Gastroesophageal sphincter (tissue), 4 donors: ENCODE results near the gene CTIF. TPM values are rescaled to one million over a fixed set of nuclear protein-coding genes. Genes with fewer than 3 reads are reported as not detected.

ENCODE experiments used
- ATAC-seq: fragments of 150-250 bp; one replicate; pipeline ENCODE4 v1.9.1; 2016; ENCODE audit warnings: mild to moderate bottlenecking, moderate library complexity
- H3K27ac ChIP-seq, 4 donors: fragments of 200-600 bp; sonication (generic) in 3 of 4; 1 replicate in 3 of 4; 2 replicates in 1 of 4; pipeline ENCODE4 v1.5.1; 2016 to 2019
- H3K27me3 ChIP-seq: fragments of 200-600 bp; sonication (generic); one replicate; pipeline ENCODE4 v1.5.1; 2019
- H3K36me3 ChIP-seq, 2 donors: fragments of 200-600 bp; sonication (generic); one replicate each; pipeline ENCODE4 v1.5.1; 2019; ENCODE audit warnings: control low read depth in 1 of 2
- H3K4me1 ChIP-seq, 3 donors: fragments of 200-600 bp; sonication (generic); 1 replicate in 2 of 3; 2 replicates in 1 of 3; pipeline ENCODE4 v1.5.1; 2016 to 2019; ENCODE audit warnings: control low read depth in 2 of 3
- H3K4me3 ChIP-seq, 2 donors: fragments of 200-600 bp; sonication (generic); one replicate each; pipeline ENCODE4 v1.5.1; 2019; ENCODE audit warnings: mild to moderate bottlenecking in 1 of 2, moderate library complexity in 1 of 2
- H3K9me3 ChIP-seq, 3 donors: fragments of 200-600 bp; sonication (generic); one replicate each; pipeline ENCODE4 v1.5.1; 2017 to 2019; ENCODE audit warnings: control low read depth in 2 of 3
- EP300 ChIP-seq: sonication (generic); formaldehyde crosslinking; IDR thresholded peaks from one replicate; pipeline ENCODE4 v1.6.1; 2017; ENCODE audit warnings: antibody characterized with exemption, mild to moderate bottlenecking
- POLR2A ChIP-seq, 2 donors: fragments of 450-650 bp; IDR thresholded peaks; one replicate each; pipeline ENCODE4 v1.6.1; 2017; ENCODE audit warnings: antibody characterized with exemption in 2 of 2, mild to moderate bottlenecking in 2 of 2, moderate library complexity in 1 of 2
- POLR2AphosphoS5 ChIP-seq: sonication (generic); formaldehyde crosslinking; IDR thresholded peaks from one replicate; pipeline ENCODE4 v1.6.1; 2017; ENCODE audit warnings: antibody characterized with exemption
- WGBS, 2 donors: methylation state at CpG; one replicate each; pipeline ENCODE4 v1.1.5; 2018; ENCODE audit warnings: low coverage in 1 of 2; 5-methylcytosine and 5-hydroxymethylcytosine counted together
- total RNA-seq, 4 donors: library from RNA; depleted of rRNA; stranded (reverse); fragments of >200 nt; gene quantifications; one replicate each; pipeline ENCODE4 v1.1.0, GENCODE V29; 2016
- TF ChIP-seq, protein P1 (sequence below), 4 experiments: fragments of 200-600 bp in 2 of 4; fragments of 450-650 bp in 2 of 4; sonication (generic) in 1 of 4; IDR thresholded peaks; one replicate each; pipeline ENCODE4 v1.5.1; 2017 to 2019; ENCODE audit warnings: antibody characterized with exemption in 4 of 4, mild to moderate bottlenecking in 2 of 4, moderate library complexity in 2 of 4

CTIF gene
- total RNA-seq, 4 donors from 2014 or later, result 31.4 to 124 (median 78.1) TPM

GRCh38 chr18:48669991-48670750, 131.3 kb downstream of the CTIF start:
- no peak for ATAC-seq
- Histone ChIP-seq H3K4me3 (no peak overlapping the region), H3K27me3 (no peaks in the 10 kb centered on the region), H3K9me3 (peaks cover 0 to 15% (median 0%) of the 10 kb centered on the region in 3 donors), H3K27ac (no peak overlapping the region), H3K4me1 (peaks cover 0 to 8% (median 0%) of the 10 kb centered on the region in 3 donors), H3K36me3 (peaks cover 0 to 77% of the 10 kb centered on the region in 2 donors)
- WGBS, 2 donors, result 96 to 100% methylated on average over 2 to 4 of the region's 7 CpGs
- TF ChIP-seq POLR2AphosphoS5, result no peak
- TF ChIP-seq, protein P1, sequence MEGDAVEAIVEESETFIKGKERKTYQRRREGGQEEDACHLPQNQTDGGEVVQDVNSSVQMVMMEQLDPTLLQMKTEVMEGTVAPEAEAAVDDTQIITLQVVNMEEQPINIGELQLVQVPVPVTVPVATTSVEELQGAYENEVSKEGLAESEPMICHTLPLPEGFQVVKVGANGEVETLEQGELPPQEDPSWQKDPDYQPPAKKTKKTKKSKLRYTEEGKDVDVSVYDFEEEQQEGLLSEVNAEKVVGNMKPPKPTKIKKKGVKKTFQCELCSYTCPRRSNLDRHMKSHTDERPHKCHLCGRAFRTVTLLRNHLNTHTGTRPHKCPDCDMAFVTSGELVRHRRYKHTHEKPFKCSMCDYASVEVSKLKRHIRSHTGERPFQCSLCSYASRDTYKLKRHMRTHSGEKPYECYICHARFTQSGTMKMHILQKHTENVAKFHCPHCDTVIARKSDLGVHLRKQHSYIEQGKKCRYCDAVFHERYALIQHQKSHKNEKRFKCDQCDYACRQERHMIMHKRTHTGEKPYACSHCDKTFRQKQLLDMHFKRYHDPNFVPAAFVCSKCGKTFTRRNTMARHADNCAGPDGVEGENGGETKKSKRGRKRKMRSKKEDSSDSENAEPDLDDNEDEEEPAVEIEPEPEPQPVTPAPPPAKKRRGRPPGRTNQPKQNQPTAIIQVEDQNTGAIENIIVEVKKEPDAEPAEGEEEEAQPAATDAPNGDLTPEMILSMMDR (IDR thresholded peaks at IDR 0.05), result no peak
- no peak for TF ChIP-seq POLR2A (IDR thresholded peaks at IDR 0.05)
- no peak for TF ChIP-seq EP300

DNA sequence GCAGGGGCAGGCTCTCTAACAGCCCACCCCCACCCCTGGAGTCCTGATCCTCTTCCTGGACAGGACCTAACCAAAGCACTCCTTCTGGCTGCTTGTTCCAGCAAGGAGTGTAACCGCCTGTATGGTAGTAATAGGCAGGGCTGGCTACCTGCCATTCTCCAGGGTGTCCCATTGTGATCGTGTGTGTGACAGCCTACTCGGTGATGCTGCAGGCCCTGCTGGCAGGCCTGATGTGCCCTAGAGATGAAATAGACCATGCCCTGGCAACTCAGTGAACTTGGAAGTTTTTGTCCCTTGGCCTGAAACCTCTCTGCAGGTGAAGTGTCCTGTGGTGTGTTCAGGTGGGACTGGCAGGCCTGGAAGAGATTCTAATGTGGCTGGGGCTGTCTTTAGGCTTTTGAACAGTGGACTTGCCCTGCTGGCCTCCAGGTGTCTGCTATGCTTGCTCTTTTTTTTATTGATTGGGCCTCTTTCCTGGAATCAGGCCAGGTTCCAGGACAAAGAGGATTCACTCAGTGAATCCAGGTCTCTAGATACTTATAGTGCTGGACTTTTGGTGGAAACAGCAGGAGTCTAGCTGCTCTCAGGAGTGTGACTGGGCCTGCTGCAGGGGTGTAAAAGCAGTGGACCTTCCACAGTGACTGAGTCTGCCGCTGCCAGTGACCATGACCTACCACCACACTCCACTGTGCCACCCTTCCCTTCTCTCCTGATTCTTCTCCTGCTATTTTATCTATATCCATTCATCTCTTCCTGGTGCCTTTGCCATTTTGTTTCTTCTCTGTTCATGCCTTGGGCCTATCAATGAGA, 132.1 kb downstream of the CTIF start:
- H3K9me3 ChIP-seq, result peaks cover 0 to 11% (median 0%) of the 10 kb centered on the region in 3 donors
- WGBS, 2 donors, result 88 to 100% methylated on average over 1 of the region's 4 CpGs
- ATAC-seq, result no peak
- H3K27ac ChIP-seq, result no peak overlapping the region
- peaks cover 0 to 70% of the 10 kb centered on the region in 2 donors for H3K36me3 ChIP-seq
- no peak overlapping the region for H3K4me3 ChIP-seq
- H3K27me3 ChIP-seq, result no peaks in the 10 kb centered on the region
- H3K4me1 ChIP-seq, result peaks cover 0 to 16% (median 3%) of the 10 kb centered on the region in 3 donors
- TF ChIP-seq, protein P1 (IDR thresholded peaks at IDR 0.05), result no peak
- no peak for TF ChIP-seq EP300
- TF ChIP-seq POLR2AphosphoS5, result no peak
- TF ChIP-seq POLR2A (IDR thresholded peaks at IDR 0.05), result no peak

DNA sequence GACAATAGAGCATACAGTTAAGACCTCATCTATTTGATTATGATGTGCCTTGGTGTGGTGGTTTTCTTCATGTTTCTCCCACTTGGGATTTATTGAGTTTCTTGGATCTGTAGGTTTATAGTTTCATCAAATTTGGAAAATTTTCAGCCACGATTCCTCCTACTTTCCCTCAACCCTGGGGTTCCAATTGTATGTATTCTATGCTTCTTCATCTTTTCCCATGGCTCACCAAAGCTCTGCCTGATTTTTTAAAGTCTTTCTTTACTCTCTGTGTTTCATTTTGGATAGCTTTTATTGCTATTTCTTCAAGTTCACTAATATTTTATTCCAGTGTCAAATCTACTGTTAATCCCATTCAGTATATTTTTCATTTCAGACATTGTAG, 132.7 kb downstream of the CTIF start:
- TF ChIP-seq EP300, result no peak
- Histone ChIP-seq H3K4me1 (peaks cover 0 to 22% (median 3%) of the 10 kb centered on the region in 3 donors), H3K9me3 (peaks cover 0 to 11% (median 0%) of the 10 kb centered on the region in 3 donors), H3K27ac (no peak overlapping the region), H3K4me3 (no peak overlapping the region), H3K27me3 (no peaks in the 10 kb centered on the region), H3K36me3 (peaks cover 0 to 64% of the 10 kb centered on the region in 2 donors)
- 100% methylated on average over 1 of the region's 1 CpG for WGBS, 2 donors
- ATAC-seq, result no peak

DNA sequence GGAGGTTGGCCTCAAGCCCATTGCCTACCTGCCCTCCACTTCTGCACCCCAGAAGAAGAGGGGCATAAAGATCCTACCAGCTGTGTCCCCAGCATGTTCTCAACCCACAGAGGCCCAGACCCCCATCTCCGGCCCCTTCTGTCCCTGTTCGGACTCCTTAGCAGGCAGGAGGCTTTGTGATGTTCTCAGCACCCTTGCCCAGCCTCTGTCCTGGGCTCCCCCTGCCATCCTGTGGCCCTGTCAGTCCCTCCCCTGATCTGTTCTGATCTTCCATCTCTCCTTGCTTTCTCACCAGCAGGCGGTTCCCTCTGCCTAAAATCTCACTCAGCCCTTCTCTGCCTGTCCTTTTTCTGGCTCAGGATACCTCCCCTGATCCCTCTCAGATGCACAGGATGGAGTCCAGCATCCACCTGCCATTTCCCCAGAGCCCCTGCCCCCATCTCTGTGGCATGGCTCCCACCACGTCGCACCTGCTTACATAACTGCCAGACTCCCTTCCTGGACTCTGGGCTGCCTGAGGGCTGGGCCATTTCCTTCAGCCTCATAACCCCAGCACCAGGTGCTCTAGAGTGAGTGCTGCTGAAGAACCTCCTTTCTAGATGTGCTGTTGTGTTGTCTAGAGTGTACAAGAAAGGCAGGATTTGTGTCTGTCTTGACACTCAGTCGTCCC, 134.0 kb downstream of the CTIF start:
- peaks cover 0 to 53% of the 10 kb centered on the region in 2 donors for H3K36me3 ChIP-seq
- no peak for ATAC-seq
- H3K27me3 ChIP-seq, result no peaks in the 10 kb centered on the region
- no peak overlapping the region for H3K4me3 ChIP-seq
- peaks cover 0 to 11% (median 0%) of the 10 kb centered on the region in 3 donors for H3K9me3 ChIP-seq
- peaks cover 0 to 35% (median 3%) of the 10 kb centered on the region in 3 donors for H3K4me1 ChIP-seq
- 71 to 93% methylated on average over 3 to 5 of the region's 6 CpGs for WGBS, 2 donors
- TF ChIP-seq POLR2AphosphoS5 (no peak), POLR2A (IDR thresholded peaks at IDR 0.05) (no peak), EP300 (no peak)
- TF ChIP-seq, protein P1 (IDR thresholded peaks at IDR 0.05), result no peak
- H3K27ac ChIP-seq, result no peak overlapping the region

DNA sequence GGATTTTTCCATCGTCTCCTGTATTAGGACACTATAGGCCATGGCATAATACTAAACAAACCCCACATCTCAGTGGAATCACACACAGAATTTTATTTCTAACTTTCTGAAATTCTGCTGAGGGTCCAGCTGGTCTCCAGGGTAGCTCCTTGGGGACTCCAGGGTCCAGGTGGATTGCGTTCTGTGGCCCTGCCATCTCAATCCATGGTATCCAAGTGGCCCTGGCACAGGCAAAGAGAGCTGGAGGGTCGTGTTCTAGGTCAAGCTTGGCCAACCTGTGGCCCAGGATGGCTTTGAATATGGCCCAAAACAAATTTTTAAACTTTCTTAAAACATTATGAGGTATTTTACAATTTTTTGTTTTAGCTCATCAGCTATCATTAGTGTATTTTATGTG, 134.6 kb downstream of the CTIF start:
- Histone ChIP-seq H3K9me3 (peaks cover 0 to 11% (median 0%) of the 10 kb centered on the region in 3 donors), H3K27me3 (no peaks in the 10 kb centered on the region), H3K36me3 (peaks cover 0 to 47% of the 10 kb centered on the region in 2 donors), H3K4me3 (no peak overlapping the region), H3K4me1 (peaks cover 0 to 40% (median 3%) of the 10 kb centered on the region in 3 donors), H3K27ac (no peak overlapping the region)
- WGBS, 2 donors, result 50 to 95% methylated on average over 2 of the region's 3 CpGs
- no peak for ATAC-seq
- no peak for TF ChIP-seq POLR2A (IDR thresholded peaks at IDR 0.05)
- TF ChIP-seq, protein P1 (IDR thresholded peaks at IDR 0.05), result no peak
- TF ChIP-seq POLR2AphosphoS5, result no peak
- no peak for TF ChIP-seq EP300
